K562 (cell line): ENCODE measurements around the gene ARSI. TPM values are rescaled to one million over a fixed set of nuclear protein-coding genes. Genes with fewer than 3 reads are reported as not detected.

ENCODE experiments used
- ATAC-seq: fragments of 200-7000 bp; cut with Tn5 transposase; 3 replicates; pipeline ENCODE4 v1.9.1; 2020; ENCODE audit warnings: moderate library complexity
- BruUV-seq: library from RNA; stranded (reverse); fragments of 400-500 nt; replicated peaks from 2 replicates; lab custom pipeline; 2021; lab: Mats Ljungman, UMichigan
- CTCF ChIA-PET: fragments of 300-600 bp; formaldehyde crosslinking; extraction: SDS; loops from one replicate; lab custom pipeline; 2021; ENCODE audit warnings: low intra/inter-chr PET ratio; lab: Yijun Ruan, JAX
- POLR2A ChIA-PET: fragments of 300-600, 350-650 bp; sonication (Branson Sonifier 250); formaldehyde crosslinking; extraction: SDS; loops from one replicate; lab custom pipeline; 2021; ENCODE audit warnings: antibody characterized with exemption, inconsistent platforms; lab: Yijun Ruan, JAX
- DNase-seq, 4 experiments: peaks; one replicate each; pipeline versions ENCODE4 v3.0.0 to v3.0.0-alpha.2; 2011 to 2018; ENCODE audit warnings: low spot score in 3 of 4, mixed read lengths in 3 of 4; ENCODE audit errors: extremely low read depth in 1 of 4
- FAIRE-seq: peaks from 2 replicates; lab custom pipeline; 2011; peaks lifted over from hg19 to GRCh38; lab: Jason Lieb, UNC
- H2AFZ ChIP-seq: 2 replicates; pipeline ENCODE4 v1.6.0; 2011; ENCODE audit warnings: low read depth, low read length, control low read depth, inconsistent platforms
- H3K27ac ChIP-seq: fragments of 200-600 bp; 3 replicates; pipeline ENCODE4 v1.8.0; 2011; ENCODE audit warnings: low read depth, mild to moderate bottlenecking, control low read depth, inconsistent platforms, low read length, moderate library complexity, mixed read lengths; ENCODE audit errors: extremely low read depth
- H3K27me3 ChIP-seq, 2 experiments: fragments of 300-600 bp in 1 of 2; 2 replicates in 1 of 2; 3 replicates in 1 of 2; pipeline versions ENCODE4 v1.6.0 to v1.8.0; 2011; ENCODE audit warnings: inconsistent platforms in 2 of 2, low read length in 2 of 2, mild to moderate bottlenecking in 1 of 2, mixed read lengths in 1 of 2, moderate library complexity in 1 of 2; ENCODE audit not compliant: control insufficient read depth in 2 of 2, insufficient read depth in 2 of 2
- H3K36me3 ChIP-seq: fragments of 300-600 bp; 3 replicates; pipeline ENCODE4 v1.8.0; 2011; ENCODE audit warnings: mild to moderate bottlenecking, low read length, inconsistent platforms; ENCODE audit not compliant: control insufficient read depth, insufficient read depth
- H3K4me1 ChIP-seq, 2 experiments: fragments of 200-600 bp in 1 of 2; replicated peaks in 1 of 2; 2 replicates in 1 of 2; 3 replicates in 1 of 2; pipeline versions ENCODE4 v1.5.1 to v1.8.0; 2011; ENCODE audit warnings: inconsistent platforms in 2 of 2, low read length in 2 of 2, mild to moderate bottlenecking in 1 of 2, mixed read lengths in 1 of 2, moderate library complexity in 1 of 2; ENCODE audit not compliant: control insufficient read depth in 2 of 2, insufficient read depth in 2 of 2
- H3K4me2 ChIP-seq: 2 replicates; pipeline ENCODE4 v1.6.1; 2011; ENCODE audit warnings: low read length, control low read depth, inconsistent platforms, mixed read lengths; ENCODE audit not compliant: insufficient read depth
- H3K4me3 ChIP-seq: fragments of 200-600 bp; sonication (generic), shearing (Covaris generic); 2 replicates; pipeline ENCODE4 v1.5.1; 2016; ENCODE audit warnings: control low read depth, inconsistent platforms
- H3K79me2 ChIP-seq: fragments of 200-600 bp; 3 replicates; pipeline ENCODE4 v1.8.0; 2011; ENCODE audit warnings: low read length, inconsistent platforms; ENCODE audit not compliant: control insufficient read depth, insufficient read depth
- H3K9ac ChIP-seq, 2 experiments: 2 replicates each; pipeline versions ENCODE4 v1.6.0 to v1.6.1; 2011; ENCODE audit warnings: low read depth in 2 of 2, low read length in 2 of 2, control low read depth in 1 of 2, inconsistent platforms in 1 of 2, mild to moderate bottlenecking in 1 of 2, mixed read lengths in 1 of 2; ENCODE audit not compliant: insufficient read depth in 1 of 2
- H3K9me1 ChIP-seq: one replicate; pipeline ENCODE4 v1.6.0; 2011; ENCODE audit warnings: inconsistent platforms, mild to moderate bottlenecking, low read length, moderate library complexity; ENCODE audit not compliant: control insufficient read depth, insufficient read depth
- H3K9me3 ChIP-seq: replicated peaks from 2 replicates; pipeline ENCODE4 v1.5.1; 2011; ENCODE audit warnings: low read depth, low read length, inconsistent platforms; ENCODE audit not compliant: control insufficient read depth, insufficient read depth
- H4K20me1 ChIP-seq: replicated peaks from 2 replicates; pipeline ENCODE4 v1.6.1; 2011; ENCODE audit warnings: low read length, inconsistent platforms, mixed read lengths; ENCODE audit not compliant: control insufficient read depth, insufficient read depth
- GATA2 ChIP-seq: sonication (generic); formaldehyde crosslinking; IDR thresholded peaks from 2 replicates; pipeline ENCODE4 v1.4.0; 2020; ENCODE audit warnings: mild to moderate bottlenecking, missing genetic modification reagents
- ILF3 ChIP-seq: fragments of 450-650 bp; IDR thresholded peaks from 2 replicates; pipeline ENCODE4 v1.6.1; 2018; ENCODE audit warnings: antibody characterized with exemption, mild to moderate bottlenecking, moderate library complexity, borderline replicate concordance
- NR3C1 ChIP-seq: sonication (generic); formaldehyde crosslinking; IDR thresholded peaks from 2 replicates; pipeline ENCODE4 v1.8.1; 2022; ENCODE audit warnings: missing genetic modification reagents
- ZNF511 ChIP-seq: sonication (generic); formaldehyde crosslinking; IDR thresholded peaks from 2 replicates; pipeline ENCODE4 v1.8.0; 2022; ENCODE audit warnings: mild to moderate bottlenecking, missing genetic modification reagents
- WGBS: fragments of 100-300 bp; shearing (Covaris generic); methylation state at CpG from one replicate; pipeline ENCODE4 v1.1.6; 2016; ENCODE audit warnings: low coverage, mixed read lengths; ENCODE audit not compliant: insufficient coverage; ENCODE audit errors: missing lambda C conversion rate; 5-methylcytosine and 5-hydroxymethylcytosine counted together
- in situ Hi-C: fragments of 300-500 bp; cut with MboI; formaldehyde crosslinking; loops from 4 replicates; pipeline ENCODE4 v1.15.0; 2018; ENCODE audit warnings: inconsistent platforms, mixed read lengths
- intact Hi-C: fragments of 100-400 bp; cut with micrococcal nuclease; formaldehyde crosslinking; loops from 2 replicates; pipeline ENCODE4 v1.14.2; 2022
- polyA plus RNA-seq, 8 experiments: library from polyadenylated mRNA; depleted of rRNA in 4 of 8; stranded (reverse) in 5 of 8; unstranded in 3 of 8; fragments of >200 nt; fragmentation: Nextera tagmentation in 2 of 8; fragmentation: Illumina TruSeq in 1 of 8; extraction: Ambion mirVana in 2 of 8; extraction: Trizol in 1 of 8; gene quantifications; 2 replicates each; pipeline versions ENCODE4 v1.2.1 to v1.2.3, GENCODE V29; 2011 to 2014; ENCODE audit warnings: inconsistent platforms in 1 of 8, missing spikeins in 1 of 8
- total RNA-seq, 7 experiments: library from RNA; depleted of rRNA in 6 of 7; stranded (reverse); fragments of >200 nt in 6 of 7; fragmentation: Illumina TruSeq in 2 of 7; extraction: Trizol in 2 of 7; gene quantifications; 2 replicates each; pipeline versions ENCODE4 v1.2.1 to v1.2.3, GENCODE V29; 2011 to 2021; ENCODE audit warnings: low replicate concordance in 1 of 7
- TF ChIP-seq, protein P1 (sequence below): sonication (generic); IDR thresholded peaks from 2 replicates; pipeline ENCODE4 v1.6.1; 2016

The ARSI gene
- total and polyA plus RNA-seq, 9 of the 15 experiments (the other 6 are each of a cell fraction or from before 2014, with no cell fraction given): 0.04 to 0.07 TPM; not detected in 7

GRCh38 chr5:150311015-150311692 is 8.4 kb upstream of the ARSI start (continued):
- TF ChIP-seq GATA2 (CRISPR knock-in tag): no peak
- TF ChIP-seq NR3C1 (CRISPR knock-in tag): no peak
- TF ChIP-seq, protein P1, sequence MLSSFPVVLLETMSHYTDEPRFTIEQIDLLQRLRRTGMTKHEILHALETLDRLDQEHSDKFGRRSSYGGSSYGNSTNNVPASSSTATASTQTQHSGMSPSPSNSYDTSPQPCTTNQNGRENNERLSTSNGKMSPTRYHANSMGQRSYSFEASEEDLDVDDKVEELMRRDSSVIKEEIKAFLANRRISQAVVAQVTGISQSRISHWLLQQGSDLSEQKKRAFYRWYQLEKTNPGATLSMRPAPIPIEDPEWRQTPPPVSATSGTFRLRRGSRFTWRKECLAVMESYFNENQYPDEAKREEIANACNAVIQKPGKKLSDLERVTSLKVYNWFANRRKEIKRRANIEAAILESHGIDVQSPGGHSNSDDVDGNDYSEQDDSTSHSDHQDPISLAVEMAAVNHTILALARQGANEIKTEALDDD: no peak
- TF ChIP-seq ILF3: no peak

DNA sequence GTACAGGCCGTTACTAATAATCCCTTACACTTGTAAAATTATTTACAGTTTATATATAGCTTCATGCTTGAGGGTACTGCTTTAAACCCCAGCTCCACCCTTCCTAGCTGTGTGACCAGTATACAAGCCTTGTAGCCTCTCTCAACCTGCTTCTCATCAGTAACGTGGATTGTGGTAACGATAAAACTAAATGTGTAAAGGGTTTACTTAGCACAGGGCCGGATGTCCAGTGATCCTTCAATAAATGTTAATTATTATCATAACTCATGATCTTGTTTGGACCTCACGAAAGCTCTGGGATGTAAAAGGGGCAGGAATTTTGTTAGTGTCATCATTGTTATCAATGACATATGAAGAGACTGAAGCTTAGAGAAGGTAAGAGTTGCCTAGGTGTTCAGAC is 7.5 kb upstream of the ARSI start:
- ATAC-seq: no peak
- no peak overlapping the region for H3K27ac ChIP-seq
- no peak overlapping the region for H3K4me2 ChIP-seq
- 3% methylated on average over 5 of the region's 5 CpGs for WGBS
- CTCF ChIA-PET: no interaction called here
- H3K9me3 ChIP-seq: no peaks in the 10 kb centered on the region
- no peaks in the 10 kb centered on the region for H3K79me2 ChIP-seq
- H3K9ac ChIP-seq: no peak overlapping the region
- peaks cover 26 to 40% of the 10 kb centered on the region in 2 experiments for H3K27me3 ChIP-seq
- intact Hi-C loops (no loop called here), in situ Hi-C loops (no loop called here)
- no peak for TF ChIP-seq ZNF511 (CRISPR knock-in tag)
- no peaks in the 10 kb centered on the region for H3K9me1 ChIP-seq
- POLR2A ChIA-PET: interaction anchor here (0.6 to 2.9 kb wide), 5 partner anchors 9 to 67 kb away, joined by 3 to 7 read pairs (median 3); no protein-coding TSS in a partner anchor
- H2AFZ ChIP-seq: no peak overlapping the region
- H3K4me3 ChIP-seq: no peak overlapping the region
- no peak for DNase-seq
- H3K36me3 ChIP-seq: no peaks in the 10 kb centered on the region
- H4K20me1 ChIP-seq: no peaks in the 10 kb centered on the region; the same call in 1 of the 2 replicates
- no peak for FAIRE-seq
- H3K4me1 ChIP-seq: no peaks in the 10 kb centered on the region
- no TSS peak for BruUV-seq
